ENCODE measurements around the gene NEK9. TPM values are rescaled to one million over a fixed set of nuclear protein-coding genes. Genes with fewer than 3 reads are reported as not detected.

Gene NEK9
- total and polyA plus RNA-seq, 12 donors: 26.9 to 138 (median 110) TPM

DNA sequence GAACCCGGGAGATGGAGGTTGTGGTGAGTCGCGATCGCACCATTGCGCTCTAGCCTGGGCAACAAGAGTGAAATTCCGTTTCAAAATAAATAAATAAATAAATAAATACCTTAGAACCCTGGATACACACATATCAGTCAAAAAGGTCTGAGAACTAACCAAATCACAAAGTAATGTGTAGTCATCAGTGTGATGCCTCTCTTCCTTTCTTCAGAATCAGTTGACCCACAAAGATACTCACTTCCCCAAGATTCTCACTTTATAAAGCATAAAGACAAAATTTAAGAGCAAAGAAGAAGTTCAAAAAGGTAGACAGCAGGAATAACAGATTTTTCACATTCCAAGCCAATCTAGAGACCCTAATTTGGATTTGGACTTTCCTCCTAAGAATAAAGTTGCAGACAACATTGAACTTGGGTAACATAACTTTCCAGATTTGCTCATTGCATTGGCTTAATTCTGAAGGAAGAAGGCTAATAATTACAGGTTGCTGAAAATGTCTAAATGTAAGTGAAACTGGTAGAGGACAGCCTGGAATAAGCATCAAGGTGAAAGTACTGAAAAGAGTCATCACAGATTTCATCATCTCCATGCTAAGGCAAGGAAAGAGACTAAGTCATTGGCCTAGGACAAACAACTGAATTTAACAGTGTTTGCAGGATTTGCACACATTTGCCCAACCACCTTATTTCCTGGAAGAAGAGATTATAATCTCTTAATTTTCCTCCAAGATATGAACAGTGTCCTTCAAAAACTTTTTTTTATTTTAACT, 32.2 kb upstream of the NEK9 start:
- intact Hi-C loops (cut with DNase I): no loop called here
- H3K4me3 ChIP-seq: no peak overlapping the region
- WGBS, 2 donors: 98% methylated on average over 6 of the region's 6 CpGs
- H3K4me1 ChIP-seq: peaks cover 4 to 41% (median 25%) of the 10 kb centered on the region in 9 donors
- H3K36me3 ChIP-seq: peaks cover 0 to 11% (median 0%) of the 10 kb centered on the region in 9 donors
- no peaks in the 10 kb centered on the region for H3K9me3 ChIP-seq
- no peak overlapping the region for H3K27ac ChIP-seq
- ATAC-seq (no peak), DNase-seq (no peak)
- no peak for TF ChIP-seq CTCF (IDR thresholded peaks at IDR 0.05)
- no peaks in the 10 kb centered on the region for H3K27me3 ChIP-seq

GRCh38 chr14:75156901-75157300, 30.1 kb upstream of the NEK9 start:
- DNase-seq: no peak
- ATAC-seq: no peak
- no peaks in the 10 kb centered on the region for H3K9me3 ChIP-seq
- 89 to 93% methylated on average over 3 of the region's 3 CpGs for whole genome bisulfite sequencing, 2 donors
- intact Hi-C loops (cut with DNase I): no loop called here
- TF ChIP-seq CTCF (IDR thresholded peaks at IDR 0.05): no peak
- H3K4me1 ChIP-seq: peaks cover 4 to 45% (median 23%) of the 10 kb centered on the region in 9 donors
- no peak overlapping the region for H3K4me3 ChIP-seq
- H3K27me3 ChIP-seq: no peaks in the 10 kb centered on the region
- no peak overlapping the region for H3K27ac ChIP-seq
- peaks cover 0 to 5% (median 0%) of the 10 kb centered on the region in 9 donors for H3K36me3 ChIP-seq

DNA sequence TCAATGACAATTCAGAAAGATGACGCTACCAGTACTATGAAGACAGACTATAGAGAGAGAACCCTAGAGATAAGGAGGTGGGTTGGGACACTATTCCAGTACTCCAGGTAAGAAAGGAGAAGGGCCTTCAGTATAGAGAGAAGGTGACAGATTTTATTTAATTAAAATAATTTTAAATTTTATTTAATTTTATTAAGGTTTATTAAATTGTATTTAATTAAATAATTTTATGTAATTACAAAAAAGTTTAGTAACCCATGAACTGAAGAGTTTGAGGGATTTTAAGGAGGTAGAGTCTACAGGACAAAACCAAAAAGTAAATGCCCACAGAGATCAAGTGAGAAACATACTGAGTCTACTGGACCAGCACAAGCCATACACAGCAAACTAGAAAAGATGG, 29.3 kb upstream of the NEK9 start:
- WGBS, 2 donors: 97 to 100% methylated on average over 1 of the region's 1 CpG
- intact Hi-C loops (cut with DNase I): no loop called here
- no peak for TF ChIP-seq CTCF (IDR thresholded peaks at IDR 0.05)
- peaks cover 4 to 43% (median 23%) of the 10 kb centered on the region in 9 donors for H3K4me1 ChIP-seq
- H3K27me3 ChIP-seq: no peaks in the 10 kb centered on the region
- H3K4me3 ChIP-seq: no peak overlapping the region
- DNase-seq (no peak), ATAC-seq (no peak)
- no peak overlapping the region for H3K27ac ChIP-seq
- no peaks in the 10 kb centered on the region for H3K9me3 ChIP-seq
- H3K36me3 ChIP-seq: peaks cover 0 to 10% (median 4%) of the 10 kb centered on the region in 9 donors

DNA sequence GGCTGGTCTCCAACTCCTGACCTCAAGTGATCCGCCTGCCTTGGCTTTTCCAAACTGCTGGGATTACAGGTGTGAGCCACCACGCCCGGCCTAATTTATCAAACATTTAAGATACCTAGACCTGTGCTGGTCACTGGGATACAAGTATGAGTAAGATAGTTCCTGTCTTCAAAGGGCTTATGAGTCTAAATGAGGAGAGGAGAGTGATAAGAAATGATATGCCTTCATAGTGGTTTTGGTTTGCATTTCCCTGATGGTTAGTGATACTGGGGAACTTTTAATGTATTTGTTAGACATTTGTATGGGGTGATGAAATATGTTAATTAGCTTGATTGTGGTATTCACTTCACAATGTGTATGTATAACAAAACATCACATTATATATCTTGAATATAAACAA, 28.3 kb upstream of the NEK9 start:
- peaks cover 2 to 33% (median 14%) of the 10 kb centered on the region in 9 donors for H3K4me1 ChIP-seq
- H3K27ac ChIP-seq: no peak overlapping the region
- intact Hi-C loops (cut with DNase I): no loop called here
- H3K36me3 ChIP-seq: peaks cover 0 to 19% (median 6%) of the 10 kb centered on the region in 9 donors
- H3K9me3 ChIP-seq: no peaks in the 10 kb centered on the region
- no peak for ATAC-seq
- 92 to 96% methylated on average over 3 of the region's 3 CpGs for WGBS, 2 donors
- H3K4me3 ChIP-seq: no peak overlapping the region
- no peak for TF ChIP-seq CTCF (IDR thresholded peaks at IDR 0.05)
- no peak for DNase-seq
- H3K27me3 ChIP-seq: no peaks in the 10 kb centered on the region
